Diencephalon (tissue), 1 donor: ENCODE results near the gene PGR. TPM values are rescaled to one million over a fixed set of nuclear protein-coding genes. Genes with fewer than 3 reads are reported as not detected.

Experiments
- total RNA-seq: library from RNA; depleted of rRNA; stranded (reverse); fragments of >200 nt; gene quantifications from one replicate; pipeline ENCODE4 v1.2.3, GENCODE V29; 2014

PGR gene
- total RNA-seq: 0.46 TPM

DNA sequence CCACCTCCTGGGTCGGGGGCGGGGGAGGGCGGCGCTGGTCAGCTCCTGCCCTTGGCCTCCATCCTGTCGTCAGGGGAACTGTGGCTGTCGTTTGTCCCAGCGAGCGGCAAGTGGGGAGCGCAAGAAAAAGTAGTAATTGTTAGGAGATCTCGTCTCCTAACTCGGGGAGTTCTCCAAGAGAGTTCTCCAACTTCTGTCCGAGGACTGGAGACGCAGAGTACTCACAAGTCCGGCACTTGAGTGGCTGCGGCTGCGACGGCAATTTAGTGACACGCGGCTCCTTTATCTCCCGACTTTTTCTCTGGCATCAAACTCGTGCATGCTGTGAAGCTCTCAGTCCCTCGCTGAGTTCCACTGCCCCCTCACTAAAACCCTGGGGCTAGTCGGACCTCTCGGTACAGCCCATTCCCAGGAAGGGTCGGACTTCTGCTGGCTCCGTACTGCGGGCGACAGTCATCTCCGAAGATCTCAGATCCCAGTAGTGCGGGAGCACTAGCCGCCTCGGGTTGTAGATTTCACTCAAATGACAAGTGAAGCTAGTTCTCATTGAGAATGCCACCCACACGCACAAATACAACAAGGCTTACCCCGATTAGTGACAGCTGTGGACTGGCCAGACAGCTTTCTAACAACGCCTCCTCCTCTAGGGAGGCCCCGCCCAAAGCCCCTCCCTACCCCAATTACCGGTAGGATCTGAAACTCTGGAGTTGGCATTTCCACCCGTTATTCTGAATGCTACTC is at the start of gene PGR:
TSS of gene PGR (minus strand) at position 611 of the 741 bp plus-strand sequence. CDS start 743 bp downstream, outside the sequence.

